Left cardiac atrium (tissue), 4 donors: ENCODE results near the gene ATP2C2. TPM values are rescaled to one million over a fixed set of nuclear protein-coding genes. Genes with fewer than 3 reads are reported as not detected.
"Not testable (repeated sequence)": the region's sequence is repeated elsewhere in the genome, so short reads cannot be mapped to it uniquely, and the experiment has no call there.

Experiments used
- ATAC-seq, 2 donors: fragments of 200-7000 bp; cut with Tn5 transposase; one replicate each; pipeline ENCODE4 v1.9.1; 2020; ENCODE audit warnings: mild to moderate bottlenecking in 2 of 2, moderate library complexity in 2 of 2
- DNase-seq: peaks from one replicate; pipeline ENCODE4 v3.0.0-alpha.2; 2020
- intact Hi-C, 2 donors: fragments of 100-400 bp; cut with DNase I; formaldehyde crosslinking; loops; one replicate each; pipeline versions ENCODE4 v1.14.1 to v1.15.1; 2022 to 2023
- total RNA-seq, 2 donors: library from RNA; stranded (reverse); fragmentation: NEBNext Ultra II Directional; extraction: Animal tissue kit (Norgen Biotek cat#: 25700); gene quantifications; one replicate each; pipeline ENCODE4 v1.2.1, GENCODE V29; 2021
- donor health status: DM: no; HTN: yes; CAD: no.
- donor health status: DM: no; HTN: yes; CAD: no; lungs with severe emphysema.
- donor health status: DM: yes; HTN: yes; CAD: no.
- donor health status: Dilated cardiomyopathy.

Gene ATP2C2
- total RNA-seq, 2 donors from 2014 or later = not detected

- no peak for DNase-seq
- intact Hi-C loops = no loop called here
- ATAC-seq = no peak
Measured at GRCh38 chr16:84339766-84340165, 28.6 kb upstream of the ATP2C2 start.

DNA sequence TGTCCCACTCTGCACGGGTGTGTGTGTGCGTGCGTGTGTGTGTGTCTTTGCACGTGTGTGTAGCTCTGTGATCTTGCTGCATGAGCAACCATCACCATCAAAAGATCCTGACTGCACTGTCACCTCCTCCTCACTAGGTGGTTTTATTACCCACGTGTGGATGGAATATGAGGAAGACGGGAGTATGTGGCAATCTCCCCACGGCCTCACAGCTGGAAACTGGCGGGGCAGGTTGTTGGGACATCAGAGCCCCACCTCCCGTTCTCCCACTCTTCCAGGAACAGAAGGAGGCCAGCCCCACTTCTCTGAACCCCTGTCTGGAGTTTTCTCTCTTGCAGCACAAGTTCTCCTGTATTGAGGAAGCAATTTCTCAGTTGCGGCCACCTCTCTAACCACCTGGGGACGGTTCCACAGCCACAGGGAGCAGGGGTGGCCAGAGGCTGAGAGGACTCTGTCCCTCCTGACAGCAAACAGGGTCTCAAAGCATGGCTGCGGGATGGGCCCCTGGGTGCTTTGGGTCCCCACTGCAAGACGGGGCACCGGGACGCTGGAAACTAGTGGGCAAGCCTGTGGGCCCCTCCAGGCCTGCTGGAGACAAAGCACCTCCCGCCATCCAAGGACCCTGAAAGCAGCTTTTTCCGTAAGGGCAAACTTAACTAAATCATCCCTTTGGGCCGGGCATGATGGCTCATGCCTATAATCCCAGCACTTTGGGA lies 27.9 kb upstream of the ATP2C2 start:
- intact Hi-C loops = no loop called here
- DNase-seq (no peak), ATAC-seq (no peak)

GRCh38 chr16:84341528-84342295 lies 26.6 kb upstream of the ATP2C2 start:
- intact Hi-C loops = no loop called here
- DNase-seq (no peak), ATAC-seq (no peak)

DNA sequence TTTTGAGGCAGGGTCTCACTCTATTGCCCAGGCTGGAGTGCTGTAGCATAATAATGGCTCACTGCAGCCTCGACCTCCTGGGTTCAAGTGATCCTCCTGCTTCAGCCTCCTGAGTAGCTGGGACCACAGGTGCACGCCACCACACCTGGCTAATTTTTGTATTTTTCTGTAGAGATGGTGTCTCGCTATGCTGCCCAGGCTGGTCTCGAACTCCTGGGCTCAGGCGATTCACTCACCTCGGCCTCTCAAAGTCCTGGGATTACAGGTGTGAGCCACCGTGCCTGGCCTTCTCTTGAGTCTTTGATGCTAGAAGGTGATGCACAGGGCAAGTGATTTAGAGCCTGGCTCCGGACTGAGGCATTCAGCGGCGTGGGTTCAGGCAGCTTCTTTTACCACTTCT lies 24.5 kb upstream of the ATP2C2 start:
- DNase-seq, intact Hi-C loops, ATAC-seq: not testable (repeated sequence)

DNA sequence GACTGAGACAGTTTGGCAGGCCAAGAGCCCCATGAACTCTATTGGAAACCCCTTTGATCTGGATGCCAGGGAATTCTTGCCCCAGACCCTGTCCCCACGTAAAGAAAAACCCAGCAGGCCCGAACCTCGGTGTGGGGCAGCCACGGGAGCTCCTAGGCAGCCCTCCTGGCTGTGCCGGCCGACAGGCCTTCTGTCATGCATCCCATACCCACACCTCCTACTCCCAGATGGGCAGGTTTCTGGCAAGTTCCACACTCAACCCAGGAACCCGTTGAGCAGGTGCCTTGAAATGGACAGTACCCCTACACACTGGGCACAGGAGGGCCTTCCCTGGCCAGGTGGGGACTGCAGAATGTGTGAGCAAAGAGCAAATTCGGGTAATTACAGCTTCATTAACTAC lies 23.6 kb upstream of the ATP2C2 start:
- ATAC-seq = no peak
- intact Hi-C loops = no loop called here
- no peak for DNase-seq

DNA sequence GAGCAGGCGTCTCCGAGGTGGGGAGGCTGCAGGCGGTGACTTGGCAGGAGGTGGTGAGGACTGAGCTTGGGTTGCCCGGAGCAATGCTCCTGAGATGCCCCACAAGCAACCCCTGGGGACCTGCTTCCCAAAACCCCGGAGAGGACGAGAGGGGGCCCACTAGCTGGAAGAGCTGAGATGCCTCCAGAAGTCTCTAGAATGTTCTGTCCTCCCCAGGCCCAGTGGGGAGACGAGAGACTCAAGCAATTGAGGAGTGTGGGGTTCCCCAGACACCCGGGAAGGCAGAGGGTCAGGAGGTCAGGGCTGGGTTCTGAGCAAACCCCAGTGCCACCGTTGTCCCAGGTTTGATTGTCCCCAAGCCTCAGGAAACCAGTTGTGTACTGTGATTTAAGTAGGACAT lies 21.2 kb upstream of the ATP2C2 start:
- DNase-seq (no peak), ATAC-seq (no peak)
- intact Hi-C loops = no loop called here

DNA sequence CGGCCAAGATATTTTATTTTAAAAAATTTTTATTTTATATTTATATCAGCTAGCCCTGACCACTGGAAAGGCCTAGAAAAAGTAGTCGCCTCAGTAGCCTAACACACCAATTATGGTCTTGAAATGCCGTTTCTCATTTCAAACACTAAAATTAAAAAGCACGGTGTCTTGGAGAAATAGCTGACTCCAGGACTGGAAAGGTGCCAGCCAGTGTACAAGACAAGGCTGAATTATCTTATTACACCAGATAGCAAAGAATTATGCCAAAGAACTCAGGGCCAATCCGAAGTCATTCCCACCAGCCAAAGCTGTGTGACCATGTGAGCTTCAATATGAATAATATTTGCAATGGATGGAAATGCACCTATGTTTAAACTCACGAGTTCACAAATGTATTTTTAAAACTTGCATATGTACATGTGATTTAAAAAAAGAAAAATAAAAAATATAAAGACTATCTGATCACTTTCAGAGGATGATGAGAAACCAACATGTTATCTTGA lies 19.9 kb upstream of the ATP2C2 start:
- DNase-seq (no peak), ATAC-seq (no peak)
- intact Hi-C loops = no loop called here

- DNase-seq (no peak), ATAC-seq (no peak)
- intact Hi-C loops = no loop called here
Measured at GRCh38 chr16:84349862-84350684, 18.3 kb upstream of the ATP2C2 start.

- ATAC-seq (no peak), DNase-seq (no peak)
- intact Hi-C loops = no loop called here
Measured at GRCh38 chr16:84350685-84351400, 17.5 kb upstream of the ATP2C2 start.

DNA sequence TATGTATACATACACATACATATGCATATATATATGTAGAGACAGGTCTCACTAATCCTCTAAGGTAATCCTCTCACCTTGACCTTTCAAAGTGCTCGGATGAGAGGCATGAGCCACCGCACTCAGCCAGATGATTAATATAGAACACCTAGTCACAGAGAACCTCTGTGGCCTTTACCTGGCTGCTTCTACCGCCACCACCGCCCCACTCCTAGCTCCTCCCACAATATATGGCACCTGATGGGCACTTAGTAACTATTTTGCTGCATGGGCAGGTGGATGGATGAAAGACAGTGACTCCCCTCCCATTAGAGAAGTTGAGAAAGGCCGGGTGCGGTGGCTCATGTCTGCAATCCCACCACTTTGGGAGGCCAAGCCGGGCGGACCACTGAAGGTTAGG lies 16.7 kb upstream of the ATP2C2 start:
- no peak for DNase-seq
- intact Hi-C loops = no loop called here
- no peak for ATAC-seq

DNA sequence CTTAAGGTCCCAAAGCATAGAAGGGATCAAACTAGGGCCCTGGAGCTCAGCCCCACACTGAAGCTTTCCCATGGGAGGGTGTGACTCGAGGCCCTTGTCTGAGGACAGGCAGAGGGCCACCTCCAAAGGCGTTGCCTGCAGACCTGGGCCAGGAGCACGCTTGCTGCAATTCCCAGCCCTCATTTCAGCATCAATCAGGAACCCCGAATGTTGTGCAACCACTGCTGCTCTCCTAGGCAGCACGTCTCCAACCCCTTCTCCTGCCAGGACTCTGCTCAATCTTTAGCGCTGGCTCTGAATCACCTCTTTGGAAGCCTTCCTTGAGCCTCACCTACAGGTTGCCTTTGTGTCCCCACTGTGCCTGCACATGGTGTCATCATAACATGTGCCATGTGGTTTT lies 14.0 kb upstream of the ATP2C2 start:
- no peak for DNase-seq
- intact Hi-C loops = no loop called here
- ATAC-seq = no peak

DNA sequence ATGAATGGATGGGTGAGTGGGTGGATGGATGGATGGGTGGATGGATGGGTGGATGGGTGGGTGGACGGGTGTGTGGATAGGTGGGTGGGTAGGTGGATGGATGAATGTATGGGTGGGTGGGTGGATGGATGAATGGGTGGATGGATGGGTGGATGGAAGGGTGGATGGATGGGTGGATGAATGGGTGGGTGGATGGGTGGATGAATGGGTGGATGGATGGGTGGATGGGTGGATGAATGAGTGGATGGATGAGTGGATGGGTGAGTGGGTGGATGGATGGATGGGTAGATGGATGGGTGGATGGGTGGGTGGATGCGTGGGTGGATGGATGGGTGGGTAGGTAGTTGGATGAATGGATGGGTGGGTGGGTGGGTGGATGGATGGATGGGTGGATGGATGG lies 13.2 kb upstream of the ATP2C2 start:
- intact Hi-C loops = no loop called here
- no peak for DNase-seq
- ATAC-seq = no peak

DNA sequence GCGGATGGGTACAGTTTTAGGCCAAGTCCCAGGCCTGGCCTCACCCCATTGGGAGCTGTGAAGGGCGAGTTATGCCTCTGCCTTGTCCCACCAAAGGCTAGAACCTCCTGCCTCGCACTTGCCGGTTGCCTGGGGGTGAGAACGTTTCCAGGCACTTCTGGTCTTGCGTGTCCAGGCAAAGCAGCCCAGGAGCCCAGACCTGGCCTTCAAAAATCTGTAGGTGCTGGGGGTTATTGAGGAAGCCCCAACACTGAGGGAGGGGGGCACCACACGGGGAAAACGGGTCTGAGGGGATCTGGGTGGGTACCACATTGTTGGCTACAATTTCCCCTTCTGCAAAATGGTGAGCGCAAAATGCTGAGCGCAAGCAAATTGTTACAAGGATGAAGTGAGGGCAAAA lies 12.2 kb upstream of the ATP2C2 start:
- ATAC-seq (no peak), DNase-seq (no peak)
- intact Hi-C loops = no loop called here

- ATAC-seq = no peak
Measured at GRCh38 chr16:84356591-84357116, 11.7 kb upstream of the ATP2C2 start.

GRCh38 chr16:84357191-84357651 lies 11.1 kb upstream of the ATP2C2 start:
- ATAC-seq = no peak
- intact Hi-C loops = no loop called here
- no peak for DNase-seq

More at GRCh38 chr16:84356591-84357116, 11.7 kb upstream of the ATP2C2 start:
- intact Hi-C loops = no loop called here
- DNase-seq = no peak

GRCh38 chr16:84358601-84359295 lies 9.6 kb upstream of the ATP2C2 start:
- ATAC-seq (no peak), DNase-seq (no peak)
- intact Hi-C loops = no loop called here

DNA sequence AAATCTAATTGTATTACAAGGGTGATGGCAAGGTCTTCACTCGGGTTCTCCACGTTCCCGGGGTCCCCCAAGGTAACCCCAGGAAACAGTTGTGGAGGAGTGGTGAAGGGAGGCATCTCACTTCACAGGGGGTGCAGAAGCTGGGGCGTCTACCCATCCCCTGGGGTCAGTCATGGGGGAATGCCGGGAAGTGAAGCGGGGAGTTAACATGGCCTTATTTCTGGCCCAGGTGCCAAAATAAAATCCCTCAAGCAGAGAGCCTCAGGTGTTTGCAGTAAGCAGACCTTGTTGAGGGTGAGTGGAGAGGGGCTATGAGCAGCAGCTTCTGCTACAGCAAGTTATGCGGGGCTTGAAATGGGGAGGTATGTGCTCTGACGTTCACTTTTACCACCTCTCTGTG lies 9.0 kb upstream of the ATP2C2 start:
- intact Hi-C loops = no loop called here
- ATAC-seq = no peak
- DNase-seq = no peak

- no peak for DNase-seq
- no peak for ATAC-seq
- intact Hi-C loops = no loop called here
Measured at GRCh38 chr16:84360170-84360569, 8.2 kb upstream of the ATP2C2 start.
